ENCODE results near the gene PTF1A.

- TF ChIP-seq GATA3 (IDR thresholded peaks at IDR 0.05; ENCODE audit: low read depth, low read length) (no peak), GATA2 (IDR thresholded peaks at IDR 0.05; ENCODE audit: low read depth, low read length) (no peak)
Observed at GRCh38 chr10:23187155-23187554, 5.0 kb upstream of the PTF1A start.

Data from SH-SY5Y (cell line).